GM18870 (cell line): Measurements from ENCODE around the gene METTL16.
"Not testable (repeated sequence)": the region's sequence is repeated elsewhere in the genome, so short reads cannot be mapped to it uniquely, and the experiment has no call there.

Experiments used
- ATAC-seq: cut with Tn5 transposase; IDR thresholded peaks from one replicate; pipeline ENCODE4 v1.9.1; 2021; ENCODE audit warnings: moderate library complexity; ENCODE audit not compliant: unreplicated experiment

Gene METTL16

GRCh38 chr17:2453866-2454265, 57.8 kb downstream of the METTL16 start:
- ATAC-seq = no peak

DNA sequence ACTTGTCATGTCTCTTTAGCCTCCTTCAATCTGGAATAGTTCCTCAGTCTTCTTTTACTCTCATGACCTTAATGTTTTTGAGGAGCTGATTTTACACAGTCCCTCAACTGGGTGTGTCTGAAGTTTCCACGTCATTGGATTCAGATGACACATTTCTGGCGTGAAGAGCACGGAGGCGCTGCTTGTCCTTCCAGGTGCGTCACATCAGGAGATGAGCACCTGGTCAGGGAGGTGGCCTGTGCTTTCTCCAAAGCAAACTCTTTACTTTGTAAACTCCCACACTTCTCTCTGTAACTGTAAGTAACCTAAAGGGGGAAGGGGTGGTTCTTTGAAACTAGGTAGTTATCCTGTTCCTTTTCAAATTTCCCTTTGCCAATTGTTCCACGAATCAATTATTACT, 58.4 kb downstream of the METTL16 start:
- ATAC-seq = no peak

DNA sequence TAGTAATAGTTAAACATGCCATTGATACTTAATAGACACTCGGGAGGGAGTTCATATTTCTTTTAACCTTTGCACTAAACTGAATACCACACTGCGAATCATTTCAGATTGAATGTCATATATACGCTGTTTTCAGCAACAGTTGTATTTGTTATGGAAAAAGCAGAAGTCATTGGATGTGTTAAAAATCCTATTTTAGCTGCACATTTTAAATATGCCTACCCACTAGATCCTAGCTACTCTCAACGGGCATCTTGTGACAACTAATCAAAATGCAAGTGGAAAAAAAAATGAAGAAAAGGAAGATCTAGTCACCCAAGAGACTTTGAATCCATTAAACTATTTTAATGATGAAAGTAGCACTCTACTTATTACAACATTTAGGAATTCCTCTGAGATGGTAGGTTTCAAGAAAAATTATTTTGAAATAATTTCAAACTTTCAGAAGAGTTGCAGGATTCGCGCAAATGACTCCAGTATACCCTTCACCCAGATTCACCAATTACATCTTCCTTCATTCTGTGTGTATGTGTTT, 59.4 kb downstream of the METTL16 start:
- ATAC-seq = no peak

DNA sequence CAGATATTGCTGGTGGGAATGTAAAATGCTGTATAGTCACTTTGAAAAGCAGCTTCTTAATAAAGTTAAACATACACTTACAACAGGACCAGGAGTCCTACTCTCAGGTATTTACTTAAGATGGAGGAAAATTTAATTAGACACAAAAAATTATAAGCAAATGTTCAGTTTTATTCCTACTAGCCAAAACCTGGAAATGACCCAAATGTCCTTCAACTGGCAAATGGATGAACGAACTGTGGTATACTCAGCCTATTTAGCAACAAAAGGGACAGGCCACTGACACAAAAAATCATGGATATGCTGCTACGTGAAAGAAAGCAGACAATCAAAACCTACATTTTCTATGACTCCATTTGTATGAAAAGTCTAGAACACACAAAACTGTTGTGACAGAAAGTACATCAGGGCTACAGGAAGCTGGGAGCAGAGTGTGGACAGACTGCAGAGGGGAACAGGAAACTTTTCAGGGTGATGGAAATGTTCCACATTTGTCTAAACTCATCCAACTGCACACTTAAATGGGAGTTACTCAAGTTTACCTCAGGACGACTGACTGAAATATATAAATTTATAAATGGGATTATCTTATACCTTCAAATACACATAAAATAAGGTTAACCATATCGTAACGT, 61.6 kb downstream of the METTL16 start:
- ATAC-seq = no peak

- ATAC-seq = no peak
These were observed 62.2 kb downstream of the METTL16 start for GRCh38 chr17:2449486-2449885.

GRCh38 chr17:2447479-2447878, 64.2 kb downstream of the METTL16 start:
- not testable (repeated sequence) for ATAC-seq

GRCh38 chr17:2445638-2446037, 66.0 kb downstream of the METTL16 start:
- no peak for ATAC-seq

- no peak for ATAC-seq
These were observed 67.3 kb downstream of the METTL16 start for GRCh38 chr17:2444382-2444781.

DNA sequence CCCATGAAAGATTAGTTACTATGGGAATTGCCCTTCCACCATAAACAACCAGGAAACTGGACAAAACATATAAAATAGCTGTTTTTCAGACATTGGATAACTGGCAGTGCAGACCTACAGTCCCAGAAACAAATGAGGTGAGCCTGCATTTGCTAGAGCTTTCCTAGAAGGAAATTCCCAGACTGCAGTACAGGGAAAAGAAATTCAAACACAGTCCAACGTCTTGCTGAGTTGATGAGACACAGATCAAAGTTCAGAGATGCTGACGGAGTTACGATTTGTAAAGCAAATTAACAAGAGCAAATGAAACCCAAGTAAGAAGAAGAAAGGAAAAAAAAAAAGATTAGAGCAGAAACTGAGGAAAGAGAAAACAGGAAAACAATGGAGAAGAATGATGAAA, 69.5 kb downstream of the METTL16 start:
- no peak for ATAC-seq

GRCh38 chr17:2440930-2441329, 70.8 kb downstream of the METTL16 start:
- ATAC-seq = no peak

DNA sequence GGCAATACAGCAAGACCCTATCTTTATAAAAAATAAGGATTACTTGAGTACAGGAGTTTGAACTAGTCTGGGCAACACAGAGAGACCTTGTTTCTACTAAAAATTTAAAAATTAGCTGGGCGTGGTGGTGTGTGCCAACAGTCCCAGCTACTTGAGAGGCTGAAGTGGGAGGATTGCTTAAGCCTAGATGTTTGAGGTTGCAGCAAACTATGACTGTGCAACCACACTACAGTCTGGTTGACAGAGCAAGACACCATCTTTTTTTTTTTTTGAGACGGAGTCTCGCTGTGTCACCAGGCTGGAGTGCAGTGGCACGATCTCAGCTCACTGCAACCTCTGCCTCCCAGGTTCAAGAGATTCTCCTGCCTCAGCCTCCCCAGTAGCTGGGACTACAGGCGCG, 71.7 kb downstream of the METTL16 start:
- ATAC-seq = not testable (repeated sequence)

DNA sequence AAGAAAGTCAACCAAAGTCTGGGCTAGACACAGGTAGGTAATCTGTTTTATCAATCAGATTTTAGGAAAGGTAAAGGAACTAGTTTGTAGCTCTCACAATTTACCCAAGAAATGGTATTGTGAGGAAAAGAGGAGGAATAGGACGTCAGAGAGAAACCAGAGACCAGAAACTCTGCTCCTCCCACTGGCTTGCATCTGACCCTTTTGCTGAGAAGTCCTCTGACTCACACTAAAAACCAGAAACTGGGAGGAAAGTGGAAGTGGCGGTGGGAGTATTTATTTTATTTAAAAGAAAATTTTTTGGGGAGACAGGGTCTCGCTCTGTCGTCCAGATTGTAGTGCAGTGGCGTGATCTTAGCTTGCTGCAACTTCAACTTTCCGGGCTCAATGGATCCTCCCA, 72.9 kb downstream of the METTL16 start:
- no peak for ATAC-seq

GRCh38 chr17:2436316-2436905, 75.3 kb downstream of the METTL16 start:
- no peak for ATAC-seq

DNA sequence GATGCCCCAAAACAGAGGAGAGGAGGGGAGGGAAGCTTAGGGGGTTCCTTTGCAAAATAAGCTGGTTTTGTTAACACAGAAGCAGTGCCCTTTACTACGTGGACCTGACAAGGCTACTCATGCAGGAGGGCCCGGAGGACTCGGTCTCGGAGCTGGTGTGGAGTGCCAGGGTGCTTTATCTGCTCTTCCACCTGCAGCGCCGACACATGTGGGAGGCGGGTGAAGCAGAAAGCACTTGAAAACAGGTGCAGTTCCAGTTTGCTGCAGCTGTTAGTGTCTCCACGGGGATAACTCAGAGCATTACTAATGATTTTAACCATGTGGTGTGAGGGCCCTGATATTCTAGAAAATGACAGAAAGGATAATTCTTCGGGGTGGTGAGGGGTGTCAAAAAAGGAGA, 75.8 kb downstream of the METTL16 start:
- no peak for ATAC-seq

GRCh38 chr17:2435181-2435741, 76.4 kb downstream of the METTL16 start:
- ATAC-seq = no peak

- no peak for ATAC-seq
These were observed 78.0 kb downstream of the METTL16 start for GRCh38 chr17:2433696-2434095.

DNA sequence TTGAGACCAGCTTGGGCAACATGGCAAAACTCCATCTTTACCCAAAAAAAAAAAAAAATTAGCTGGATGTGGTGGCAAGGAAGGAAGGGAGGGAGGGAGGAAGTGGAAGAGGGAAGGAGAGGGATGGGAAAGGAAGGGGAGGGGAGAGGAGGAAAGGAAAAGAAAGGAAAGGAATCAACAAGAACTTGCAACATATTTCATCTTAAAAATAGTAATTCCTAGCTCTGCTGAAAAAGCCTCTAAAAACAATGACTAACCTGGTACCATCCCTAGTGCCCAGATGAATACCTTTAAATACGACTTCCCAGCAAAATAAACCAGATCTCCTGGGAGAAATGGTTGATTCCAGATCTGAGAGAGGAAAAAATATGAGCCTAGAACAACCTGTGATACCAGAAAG, 83.8 kb downstream of the METTL16 start:
- ATAC-seq = no peak

DNA sequence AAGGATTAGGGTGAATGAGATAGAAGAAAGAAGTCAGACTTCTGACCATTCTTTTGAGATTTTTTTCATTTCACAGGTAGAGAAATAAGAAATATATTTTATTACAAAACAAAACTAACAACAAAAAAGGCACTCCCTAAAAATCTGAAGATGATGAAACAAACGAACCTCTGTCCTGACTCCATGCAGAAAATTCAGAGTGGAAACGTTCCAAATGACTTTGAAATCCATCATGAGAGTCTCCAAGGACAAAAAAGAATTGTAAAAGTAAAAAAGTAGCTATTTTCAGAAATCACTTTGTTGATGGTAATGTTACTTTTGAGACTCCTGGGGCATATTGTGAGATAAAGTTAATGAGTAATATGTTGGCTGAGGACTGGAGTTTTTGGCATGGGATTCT, 84.5 kb downstream of the METTL16 start:
- ATAC-seq = no peak

DNA sequence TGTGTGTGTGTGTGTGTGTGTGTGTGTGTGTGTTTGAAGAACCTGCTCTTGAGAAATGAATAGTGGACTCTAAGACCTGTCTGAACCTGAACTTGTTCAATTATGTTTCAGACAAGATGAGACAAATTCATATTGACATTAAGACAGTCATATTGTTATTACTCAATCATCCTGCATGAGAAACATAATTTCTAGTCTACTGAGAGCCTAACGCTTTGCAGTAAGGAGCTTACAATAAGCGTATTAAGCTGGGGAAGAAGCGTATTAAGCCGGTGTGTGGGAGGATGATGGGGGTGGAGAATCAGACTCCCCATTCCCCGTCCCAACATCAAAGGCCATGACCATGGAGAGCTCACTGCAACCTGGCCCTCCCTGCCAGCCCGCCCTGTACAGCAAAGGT, 88.4 kb downstream of the METTL16 start:
- no peak for ATAC-seq

- no peak for ATAC-seq
These were observed 90.2 kb downstream of the METTL16 start for GRCh38 chr17:2421315-2422147.

DNA sequence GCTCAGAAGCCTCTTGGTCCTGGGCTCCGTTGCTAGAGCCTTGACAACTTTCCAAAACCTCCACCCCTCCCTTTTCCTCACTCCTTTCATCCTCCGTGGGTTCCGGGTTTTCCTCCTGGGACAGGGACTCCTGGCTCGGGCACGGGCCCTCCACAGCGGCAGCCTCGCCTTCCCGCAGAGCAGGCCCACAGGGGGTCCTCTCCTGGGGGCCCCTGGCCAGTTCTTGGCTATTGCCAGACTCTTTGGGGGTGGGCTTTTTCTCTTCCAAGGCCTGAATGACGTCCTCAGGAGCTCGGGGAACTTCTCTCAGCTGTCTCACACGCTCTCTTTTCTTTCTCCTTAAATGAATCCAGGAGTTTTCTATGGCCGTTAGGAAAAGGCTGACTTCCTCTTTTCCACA, 91.5 kb downstream of the METTL16 start:
- ATAC-seq = no peak

DNA sequence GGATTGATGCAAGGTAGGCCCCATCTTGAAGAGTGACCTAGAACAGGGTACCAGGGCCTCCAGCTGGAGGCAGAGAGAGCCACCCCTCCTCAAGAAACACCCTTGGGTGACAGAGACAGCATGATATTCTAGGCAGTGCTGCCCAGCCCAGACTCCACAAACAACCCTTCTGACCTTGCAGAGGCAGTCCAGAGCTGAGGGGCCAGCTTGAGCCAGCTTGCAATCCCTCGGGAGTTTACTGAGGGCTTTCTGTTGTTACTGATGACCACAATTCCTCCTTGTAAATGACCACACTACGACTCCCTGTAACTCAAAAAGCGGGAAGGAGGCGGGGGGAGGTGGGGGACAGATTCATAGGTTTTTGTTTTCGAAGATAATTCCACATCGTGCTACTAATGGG, 92.2 kb downstream of the METTL16 start:
- ATAC-seq = no peak
